GM21717 (cell line): Measurements from ENCODE around the gene ZCCHC14.

Experiments used
- ATAC-seq: cut with Tn5 transposase; IDR thresholded peaks from one replicate; pipeline ENCODE4 v1.9.1; 2021; ENCODE audit warnings: mild to moderate bottlenecking, moderate library complexity; ENCODE audit not compliant: unreplicated experiment

ZCCHC14 gene

GRCh38 chr16:87492721-87493607 lies at the start of gene ZCCHC14:
Gene ZCCHC14, minus strand, starts transcription at chr16:87493024. Its CDS starts 786 bp downstream, at chr16:87492238.
- ATAC-seq, result peak; percentile 73

DNA sequence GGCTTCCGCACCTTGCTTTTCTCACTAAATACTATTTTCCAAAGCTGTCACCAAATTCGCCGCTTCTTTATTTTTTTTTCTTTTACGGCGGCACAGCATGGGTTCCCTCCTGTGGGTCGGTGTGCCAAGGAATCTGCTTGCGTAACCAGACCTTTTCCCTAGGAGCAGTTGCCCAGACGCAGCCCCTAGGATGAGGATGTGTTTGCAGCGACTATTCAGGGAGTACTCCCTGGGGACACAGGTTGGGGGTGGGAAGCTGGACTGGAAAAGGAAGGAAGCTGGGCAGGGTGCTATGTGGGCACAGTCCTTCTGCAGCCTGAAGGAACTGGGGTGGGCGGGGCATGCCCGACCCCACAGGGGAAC lies 49.0 kb upstream of the ZCCHC14 start:
- no peak for ATAC-seq

DNA sequence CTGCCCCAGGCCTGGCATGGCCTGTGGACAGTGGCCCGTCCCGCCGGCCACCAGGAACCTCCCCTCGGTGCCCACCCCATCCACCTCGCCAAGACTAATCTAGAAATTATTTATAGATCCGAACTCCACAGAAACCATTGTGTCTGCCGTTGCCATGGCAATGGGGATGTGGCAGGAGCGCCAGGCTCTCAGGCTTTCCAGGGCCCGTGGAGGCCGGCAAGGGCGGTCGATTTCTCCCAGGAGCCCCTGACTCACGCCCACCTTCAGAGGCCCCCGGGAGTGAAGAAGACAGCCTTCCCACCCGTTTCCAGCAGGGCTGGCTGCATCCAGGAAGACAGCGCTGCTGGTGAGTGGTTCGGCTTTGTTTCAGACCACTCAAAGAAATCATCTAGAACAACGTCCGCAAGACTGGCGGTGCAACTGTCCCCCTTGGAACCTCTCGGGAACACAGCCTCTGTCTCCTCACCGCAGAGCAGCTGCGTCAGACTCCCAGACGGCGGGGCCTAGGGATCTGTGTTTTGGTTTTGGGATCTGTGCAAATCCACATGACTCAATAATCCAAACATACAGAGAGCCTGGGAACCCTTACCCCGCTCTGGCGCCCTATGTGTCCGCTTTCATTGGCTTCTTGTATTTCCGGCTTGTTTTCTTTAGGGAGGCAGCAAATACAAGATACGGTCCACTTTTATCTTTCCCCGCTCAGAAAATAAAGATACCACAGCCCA lies 48.5 kb upstream of the ZCCHC14 start:
- ATAC-seq, result no peak

- no peak for ATAC-seq
These were observed 48.0 kb upstream of the ZCCHC14 start for GRCh38 chr16:87540897-87541146.

DNA sequence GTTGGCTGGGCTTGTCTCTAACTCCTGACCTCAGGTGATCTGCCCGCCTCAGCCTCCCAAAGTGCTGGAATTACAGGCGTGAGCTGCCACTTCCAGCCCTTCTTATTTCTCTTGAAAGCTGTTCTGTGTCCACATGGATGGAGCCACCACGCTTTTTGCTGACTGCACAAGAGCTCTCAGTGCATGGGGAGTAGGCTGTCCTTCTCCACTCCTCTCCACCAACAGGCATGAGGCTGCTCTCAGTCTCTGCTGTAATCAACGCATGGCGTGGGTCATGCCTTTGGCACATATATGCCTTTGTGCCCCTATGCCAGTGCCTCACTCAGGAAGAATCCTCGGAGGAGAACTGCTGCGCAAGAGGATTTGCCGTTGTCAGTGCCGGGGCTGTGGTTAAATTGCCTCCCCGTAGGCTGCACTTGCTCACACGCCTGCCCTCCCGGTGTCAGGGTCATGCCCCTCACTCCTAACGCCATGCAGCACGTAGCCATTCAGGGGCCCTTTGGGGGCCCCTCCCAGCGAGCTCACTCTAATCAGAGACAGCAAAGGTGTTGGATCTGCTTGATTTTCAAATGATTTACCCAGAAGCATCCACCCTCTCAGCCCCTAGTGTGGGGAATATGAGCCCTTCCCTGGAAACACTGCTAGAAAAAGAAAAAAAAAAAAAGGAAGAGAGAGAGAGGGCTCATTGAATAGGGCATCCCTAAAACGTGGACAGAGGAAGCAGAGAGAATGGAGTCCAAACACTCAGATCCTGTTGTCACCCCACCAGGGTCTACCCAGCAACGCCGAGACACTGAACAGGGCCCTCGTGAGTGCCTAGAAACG lies 47.5 kb upstream of the ZCCHC14 start:
- no peak for ATAC-seq

GRCh38 chr16:87539113-87539512 lies 46.3 kb upstream of the ZCCHC14 start:
- no peak for ATAC-seq

DNA sequence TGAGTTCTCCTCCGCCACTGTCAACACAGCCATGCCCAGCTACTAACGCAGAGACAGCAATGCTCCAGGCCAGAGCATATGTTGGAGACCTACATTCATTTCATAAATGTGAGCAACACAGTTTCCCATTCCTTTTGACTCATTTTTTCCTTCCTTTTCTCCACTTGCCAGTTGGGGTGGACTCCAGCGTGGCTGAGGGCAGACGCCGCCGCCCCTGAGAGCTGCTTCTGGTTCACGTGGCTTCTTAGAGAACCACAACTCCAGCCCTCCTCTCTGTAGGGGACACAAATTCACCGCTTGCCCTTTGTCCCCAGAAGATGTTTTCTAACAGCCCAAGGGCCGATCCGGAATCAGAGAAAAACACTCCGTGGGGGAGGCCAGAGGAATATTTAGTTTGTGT lies 45.8 kb upstream of the ZCCHC14 start:
- no peak for ATAC-seq

DNA sequence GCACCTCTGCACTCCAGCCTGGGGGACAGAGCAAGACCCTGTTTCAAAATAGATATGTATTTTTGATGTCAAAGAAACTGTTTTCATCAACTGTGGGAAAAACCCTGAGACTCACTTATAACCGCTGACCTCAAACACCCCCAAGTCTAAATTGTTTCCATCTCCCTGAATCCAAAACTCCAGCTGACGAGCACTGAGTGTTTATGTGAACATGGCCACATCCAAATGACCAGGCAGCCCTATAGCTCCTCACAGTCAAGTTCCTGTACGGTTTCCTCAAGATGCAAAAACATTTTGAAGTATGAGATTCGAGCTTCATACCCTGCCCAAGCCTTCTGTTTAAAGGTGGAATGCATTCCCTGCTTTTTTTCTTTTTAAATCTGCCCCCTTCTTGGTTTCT lies 45.3 kb upstream of the ZCCHC14 start:
- ATAC-seq, result no peak

DNA sequence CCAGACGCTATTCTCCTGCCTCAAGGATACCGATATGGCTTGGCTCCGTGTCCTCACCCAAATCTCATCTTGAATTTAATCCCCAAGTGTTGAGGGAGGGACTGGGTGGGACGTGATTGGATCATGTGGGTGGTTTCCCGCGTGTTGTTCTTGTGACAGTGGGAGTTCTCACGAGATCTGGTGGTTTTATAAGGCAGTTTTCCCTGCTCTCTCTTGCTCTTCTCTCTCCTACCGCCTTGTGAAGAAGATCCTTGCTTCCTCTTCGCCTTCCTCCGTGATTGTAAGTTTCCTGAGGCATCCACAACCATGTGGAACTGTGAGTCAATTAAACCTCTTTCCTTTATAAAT lies 43.9 kb upstream of the ZCCHC14 start:
- no peak for ATAC-seq

DNA sequence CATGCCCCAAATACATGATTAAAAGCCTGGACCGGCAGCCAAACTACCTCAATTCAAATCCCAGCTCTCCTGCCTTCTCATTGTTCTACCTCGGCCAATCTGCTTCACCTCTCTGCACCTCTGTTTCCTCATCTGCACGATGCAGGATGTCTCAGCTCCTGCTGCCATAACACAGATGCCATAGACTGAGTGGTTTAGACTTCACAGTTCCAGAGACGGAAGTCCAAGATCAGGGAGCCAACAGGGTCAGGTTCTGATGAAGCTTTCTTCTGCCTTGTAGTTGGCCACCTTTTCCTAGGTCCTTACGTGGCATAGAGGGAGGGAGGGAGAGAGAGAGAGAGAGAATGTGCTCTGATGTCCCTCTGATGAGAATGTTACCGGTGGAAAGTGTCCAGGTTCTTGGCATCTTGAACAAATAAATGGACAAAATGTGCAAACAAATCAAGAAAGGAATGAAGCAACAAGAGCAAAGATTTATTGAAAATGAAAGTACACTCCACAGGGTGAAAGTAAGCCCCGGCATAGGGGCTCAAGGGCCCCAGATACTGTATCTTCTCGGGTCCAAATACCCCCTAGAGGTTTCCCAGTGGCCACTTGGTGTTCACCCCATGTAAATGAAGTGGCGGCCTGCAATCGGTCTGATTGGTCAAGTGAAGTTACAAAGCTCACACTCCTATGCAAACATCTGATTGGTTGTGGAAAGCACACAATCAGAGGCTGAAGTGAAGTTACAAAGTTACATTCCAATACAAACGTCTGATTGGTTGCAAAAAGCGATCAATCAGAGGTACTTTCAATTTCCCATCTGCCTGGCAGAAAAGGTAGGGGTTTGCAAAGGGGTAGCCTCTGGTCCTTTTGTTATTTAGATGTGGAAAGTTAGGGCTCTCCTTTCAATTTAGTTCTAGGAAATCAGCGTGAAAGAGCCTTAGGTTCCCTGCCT lies 43.3 kb upstream of the ZCCHC14 start:
- no peak for ATAC-seq

DNA sequence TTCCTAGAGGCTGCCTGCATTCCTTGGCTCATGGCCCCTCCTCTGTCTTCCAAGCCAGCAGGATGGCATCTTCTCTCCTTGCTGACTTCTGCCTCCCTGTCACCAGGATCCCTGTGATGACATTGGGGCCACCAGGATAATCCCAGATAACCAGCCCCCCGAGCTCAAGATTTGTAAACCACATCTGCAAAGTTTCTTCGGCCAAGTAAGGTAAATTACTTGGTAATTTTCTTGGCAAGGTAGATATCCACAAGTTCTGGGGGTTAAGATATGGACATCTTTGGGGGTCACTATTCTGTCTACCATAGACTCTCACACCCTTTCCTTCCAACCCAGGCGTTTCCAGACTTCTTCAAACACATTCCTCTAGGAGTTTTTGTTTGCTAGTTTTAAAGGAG lies 42.6 kb upstream of the ZCCHC14 start:
- no peak for ATAC-seq

DNA sequence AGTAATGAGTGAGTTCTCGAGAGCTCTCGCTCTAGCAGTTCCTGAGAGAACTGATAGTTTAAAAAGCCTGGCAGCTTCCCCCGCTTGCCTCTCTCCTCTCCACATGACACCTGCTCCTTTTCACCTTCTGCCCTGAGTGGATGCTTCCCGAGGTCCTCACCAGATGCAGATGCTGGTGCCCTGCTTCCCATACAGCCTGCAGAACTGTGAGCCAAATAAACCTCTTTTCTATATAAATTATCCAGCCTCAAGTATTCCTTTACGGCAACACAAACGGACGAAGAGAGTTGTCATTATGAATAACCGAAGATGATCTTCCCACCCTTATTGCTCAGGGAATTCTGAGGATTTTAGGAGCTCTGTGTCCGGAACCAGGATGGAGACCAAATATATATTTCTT lies 41.9 kb upstream of the ZCCHC14 start:
- ATAC-seq, result no peak

DNA sequence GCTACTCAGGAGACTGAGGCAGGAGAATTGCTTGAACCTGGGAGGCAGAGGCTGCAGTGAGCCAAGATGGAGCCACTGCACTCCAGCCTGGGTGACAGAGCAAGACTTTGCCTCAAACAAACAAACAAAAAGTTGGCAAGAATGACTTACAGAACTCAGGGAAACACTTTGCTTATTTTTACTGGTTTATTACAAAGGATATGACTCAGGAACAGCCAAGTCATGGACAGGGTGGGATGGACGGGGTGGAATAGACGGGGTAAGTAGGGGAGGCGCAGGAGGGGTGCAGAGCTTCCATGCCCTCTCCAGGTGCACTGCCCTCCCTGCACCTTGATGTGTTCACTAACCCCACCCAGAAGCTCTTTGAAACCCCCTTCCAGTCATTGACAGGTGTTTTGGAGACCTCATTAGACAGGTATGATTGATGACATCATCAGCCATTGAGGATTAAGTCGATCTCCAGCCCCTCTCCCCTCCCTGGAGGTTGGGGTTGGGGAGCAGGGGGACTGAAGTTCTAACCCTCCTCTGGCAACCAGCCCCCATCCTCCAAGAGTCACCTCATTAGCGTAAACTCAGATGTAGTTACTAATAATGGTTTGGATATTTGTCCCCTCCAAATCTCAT lies 41.3 kb upstream of the ZCCHC14 start:
- no peak for ATAC-seq

- ATAC-seq, result no peak
These were observed 40.2 kb upstream of the ZCCHC14 start for GRCh38 chr16:87533061-87533460.

GRCh38 chr16:87531418-87531817 lies 38.6 kb upstream of the ZCCHC14 start:
- ATAC-seq, result no peak

DNA sequence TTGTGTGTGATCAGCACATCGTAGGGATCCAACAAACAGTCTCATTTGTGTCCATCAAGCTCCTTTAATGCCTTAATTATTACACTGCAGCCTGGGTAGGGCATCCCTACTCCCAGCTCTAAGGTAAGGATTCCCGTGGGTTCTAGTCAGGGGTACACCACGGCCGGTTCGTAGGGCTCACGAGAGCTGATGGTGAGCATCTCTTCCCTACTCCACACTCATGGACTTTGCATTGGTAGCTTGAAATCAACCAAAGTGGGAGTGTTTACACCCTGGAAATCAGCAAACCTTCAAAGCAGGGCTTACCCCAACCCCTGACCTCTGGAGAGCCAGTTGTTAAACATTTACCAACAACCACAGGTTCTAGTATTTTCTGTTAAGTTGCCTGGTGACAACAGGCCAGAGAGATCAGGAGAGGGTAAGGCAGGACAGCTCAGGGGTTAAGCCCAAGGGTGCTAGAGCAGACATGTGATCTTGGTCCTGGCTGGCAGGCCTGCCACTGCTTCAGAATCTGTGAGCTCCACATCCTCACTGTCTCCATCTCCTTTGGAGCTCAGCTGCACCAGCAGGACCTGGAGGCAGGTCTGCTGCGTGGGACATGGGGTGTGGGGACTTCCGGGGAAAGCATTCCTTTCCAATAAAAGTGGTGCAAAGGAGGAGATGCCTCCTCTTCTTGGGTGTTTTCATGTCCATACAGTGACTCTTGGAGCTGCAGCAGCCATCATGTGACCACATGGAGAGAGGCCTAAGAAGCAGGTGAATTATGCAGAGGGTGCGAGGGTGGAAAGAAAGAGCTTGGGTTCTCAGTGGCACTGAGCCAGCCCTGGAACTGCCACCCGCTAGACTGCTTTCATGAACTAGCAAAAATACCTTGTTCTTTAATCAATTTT lies 36.1 kb upstream of the ZCCHC14 start:
- ATAC-seq, result no peak

- ATAC-seq, result no peak
These were observed 34.4 kb upstream of the ZCCHC14 start for GRCh38 chr16:87527055-87527724.

DNA sequence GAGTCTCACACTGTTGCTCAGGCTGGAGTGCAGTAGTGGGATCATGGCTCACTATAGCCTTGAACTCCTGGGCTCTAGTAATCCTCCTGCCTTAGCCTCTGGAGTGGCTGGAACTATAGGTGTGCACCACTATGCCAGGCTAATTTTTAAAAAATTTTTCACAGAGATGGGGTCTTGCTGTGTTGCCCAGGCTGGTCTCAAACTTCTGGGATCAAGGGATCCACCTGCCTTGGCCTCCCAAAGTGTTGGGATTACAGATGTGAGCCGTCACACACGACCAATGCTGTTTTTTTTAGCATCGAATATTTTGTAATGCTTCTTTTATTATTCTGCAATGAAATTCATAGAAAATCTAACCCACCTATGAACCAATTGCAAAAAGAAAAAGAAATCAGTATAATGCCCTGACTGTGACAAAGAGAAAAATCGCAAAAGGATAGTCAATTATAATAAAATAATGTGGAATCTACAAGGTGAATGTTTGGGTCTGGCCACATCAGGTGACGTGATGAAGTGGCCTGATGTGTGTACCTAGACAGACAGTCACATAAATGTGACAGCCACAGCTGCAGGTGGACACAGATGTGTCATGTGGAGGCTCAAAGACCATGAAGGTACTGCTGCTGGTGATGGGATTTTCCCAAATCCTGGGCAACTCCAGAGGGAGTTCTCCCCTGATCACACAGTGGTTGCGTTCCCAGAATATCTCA lies 33.6 kb upstream of the ZCCHC14 start:
- no peak for ATAC-seq
